OCI-M2 (cell line): Measurements from ENCODE around the gene GNGT2.
"Not testable (repeated sequence)": the region's sequence is repeated elsewhere in the genome, so short reads cannot be mapped to it uniquely, and the experiment has no call there.

Experiments
- DNase-seq: peaks from one replicate; lab custom pipeline; 2025; ENCODE audit not compliant: unreplicated experiment; lab: John Stamatoyannopoulos, UW

GNGT2 gene

DNA sequence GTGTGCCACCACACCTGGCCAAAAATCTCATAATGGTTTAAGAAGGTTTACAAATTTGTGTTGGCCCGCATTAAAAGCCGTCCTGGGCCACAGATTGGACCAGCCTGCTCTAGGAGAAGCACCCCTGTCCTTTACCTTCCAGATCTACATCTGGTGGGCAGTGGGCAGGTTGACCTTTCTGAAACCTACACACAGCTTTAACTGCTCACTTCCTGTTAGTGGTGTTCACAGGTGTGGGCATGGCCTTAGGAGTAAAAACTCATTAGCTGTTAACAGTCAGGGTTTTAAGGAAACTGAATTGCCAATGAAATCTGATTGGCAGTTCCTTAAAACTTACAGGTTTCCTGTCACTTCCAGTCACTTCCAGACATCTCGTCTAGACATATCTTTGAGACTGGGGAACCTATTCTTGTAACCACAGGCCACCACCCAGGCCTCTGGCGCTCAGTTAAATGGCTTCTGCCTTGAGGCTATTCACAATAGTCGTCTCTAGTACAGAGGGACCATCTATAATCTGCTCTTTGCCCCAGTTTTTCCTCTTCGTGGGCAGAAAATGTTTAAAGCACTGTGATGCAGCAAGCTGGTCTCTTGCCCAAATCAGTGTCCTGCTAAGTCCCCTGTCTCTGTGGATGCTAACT, 29.3 kb downstream of the GNGT2 start:
- no peak for DNase-seq

DNA sequence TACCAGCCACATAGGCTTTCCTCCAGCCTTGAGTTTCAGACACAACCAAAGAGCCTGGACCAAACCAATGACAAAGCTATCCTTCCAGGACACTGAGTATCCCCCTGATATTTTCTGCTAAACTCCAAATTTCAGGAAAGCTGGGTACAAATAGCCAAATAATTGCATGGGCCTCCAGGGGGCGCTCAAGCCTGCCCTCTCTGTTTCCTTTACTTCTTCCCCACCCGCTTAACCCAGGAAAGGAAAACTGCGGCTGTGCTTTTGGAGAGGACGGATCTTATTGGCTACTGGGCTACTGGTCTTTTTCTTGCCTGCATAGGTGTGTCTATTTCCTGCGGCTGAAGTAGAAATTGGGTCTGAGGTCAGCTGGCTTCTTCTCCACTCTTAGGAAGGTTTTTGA, 30.1 kb downstream of the GNGT2 start:
- no peak for DNase-seq

DNA sequence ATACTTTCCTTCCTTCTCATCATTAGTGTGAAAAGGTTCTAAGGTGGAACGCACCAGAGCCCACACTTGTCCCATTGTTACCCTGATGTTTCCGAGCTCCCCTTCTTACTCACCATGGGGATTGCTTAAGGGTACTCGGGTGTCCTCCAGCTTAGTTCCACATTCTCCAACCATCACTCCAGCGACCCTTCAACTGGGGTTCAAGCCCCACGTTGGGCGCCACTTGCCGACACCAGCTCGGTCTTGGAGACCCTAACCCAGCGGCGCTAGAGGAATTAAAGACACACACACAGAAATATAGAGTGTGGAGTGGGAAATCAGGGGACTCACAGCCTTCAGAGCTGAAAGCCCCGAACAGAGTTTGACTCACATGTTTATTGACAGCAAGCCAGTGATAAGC, 34.4 kb downstream of the GNGT2 start:
- not testable (repeated sequence) for DNase-seq

DNA sequence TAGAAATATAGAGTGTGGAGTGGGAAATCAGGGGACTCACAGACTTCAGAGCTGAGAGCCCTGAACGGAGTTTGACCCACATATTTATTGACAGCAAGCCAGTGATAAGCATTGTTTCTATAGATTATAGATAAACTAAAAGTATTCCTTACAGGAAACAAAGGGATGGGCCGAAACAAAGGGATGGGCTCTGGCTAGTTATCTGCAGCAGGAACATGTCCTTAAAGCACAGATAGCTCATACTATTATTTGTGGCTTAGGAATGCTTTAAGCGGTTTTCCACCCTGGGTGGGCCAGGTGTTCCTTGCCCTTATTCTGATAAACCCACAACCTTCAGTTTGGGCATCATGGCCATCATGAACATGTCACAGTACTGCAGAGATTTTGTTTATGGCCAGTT, 39.7 kb downstream of the GNGT2 start:
- DNase-seq = not testable (repeated sequence)

DNA sequence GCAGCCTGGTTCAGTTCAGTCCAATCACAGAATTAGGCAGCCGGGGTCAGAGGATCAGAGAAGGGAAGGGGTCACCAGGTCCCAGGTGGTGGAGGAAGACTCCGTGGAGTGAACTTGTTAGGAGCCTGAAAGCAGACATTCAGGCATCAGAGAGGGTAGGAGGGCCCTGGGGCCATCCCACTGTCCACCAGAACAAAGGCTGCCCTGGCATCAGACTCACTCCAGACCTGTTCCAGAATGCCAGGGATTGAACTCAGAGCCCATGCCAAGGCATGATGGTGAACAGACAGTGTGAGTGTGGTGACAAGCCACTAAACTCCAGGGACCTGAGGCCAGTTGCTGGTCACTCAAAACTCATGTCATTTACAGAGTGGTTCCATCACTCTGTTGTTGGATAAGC, 40.2 kb downstream of the GNGT2 start:
- no peak for DNase-seq

DNA sequence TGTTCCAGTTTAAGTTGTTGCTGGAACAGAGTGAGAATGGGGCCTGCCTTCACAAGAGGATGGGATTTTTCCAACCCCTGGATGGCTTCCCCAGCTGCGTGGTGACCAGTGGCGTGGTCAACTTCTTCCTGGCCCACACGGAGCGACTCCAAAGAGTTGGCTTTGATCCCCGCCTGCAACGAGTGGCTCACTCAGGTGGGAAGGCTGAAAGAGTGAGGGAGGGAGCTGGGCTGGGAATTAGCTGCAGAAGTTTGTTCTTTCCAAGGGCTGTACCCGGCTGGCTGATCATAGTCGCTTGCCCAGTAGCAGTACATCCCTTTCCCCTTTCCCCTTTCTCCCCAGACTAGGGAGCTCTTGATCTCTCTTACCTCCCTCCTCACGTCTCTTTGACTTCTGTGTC, 41.7 kb downstream of the GNGT2 start:
- DNase-seq = no peak

DNA sequence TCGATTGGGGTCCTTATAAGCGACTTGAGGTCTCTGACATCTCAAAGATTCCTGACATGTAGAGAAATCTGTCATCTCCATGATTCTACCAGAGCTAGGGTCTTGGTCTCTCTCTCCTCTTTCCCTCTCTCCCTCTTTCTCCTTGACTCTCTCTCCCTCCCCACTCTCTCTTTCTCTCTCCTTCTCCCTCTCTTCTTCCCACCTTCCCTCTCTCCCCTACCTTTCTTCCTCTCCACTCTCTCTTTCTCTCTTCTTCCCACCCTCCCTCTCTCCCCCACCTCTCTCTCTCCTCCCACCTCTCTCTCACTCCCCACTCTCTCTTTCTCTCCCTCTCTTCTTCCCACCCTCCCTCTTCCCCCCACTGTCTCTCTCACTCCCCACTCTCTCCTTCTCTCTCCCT, 45.2 kb downstream of the GNGT2 start:
- no peak for DNase-seq

DNA sequence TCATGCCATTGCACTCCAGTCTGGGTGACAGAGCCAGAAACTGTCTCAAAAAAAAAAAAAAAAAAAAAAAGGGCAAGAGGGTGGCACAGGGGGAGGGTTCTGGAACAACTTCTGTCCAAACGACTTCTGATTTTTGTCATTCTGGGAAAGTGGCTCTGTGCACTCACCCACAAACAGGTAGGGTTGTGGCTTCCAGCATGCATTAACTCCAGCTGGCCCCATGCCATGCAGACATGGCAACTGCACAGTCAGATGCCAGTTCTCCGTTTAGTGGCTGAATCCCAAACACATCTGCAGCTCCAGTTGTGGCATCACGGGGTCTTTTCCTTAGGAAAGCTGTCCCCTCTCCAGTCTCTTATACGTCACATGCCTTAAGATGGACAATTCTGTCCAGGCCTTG, 47.5 kb downstream of the GNGT2 start:
- no peak for DNase-seq

DNA sequence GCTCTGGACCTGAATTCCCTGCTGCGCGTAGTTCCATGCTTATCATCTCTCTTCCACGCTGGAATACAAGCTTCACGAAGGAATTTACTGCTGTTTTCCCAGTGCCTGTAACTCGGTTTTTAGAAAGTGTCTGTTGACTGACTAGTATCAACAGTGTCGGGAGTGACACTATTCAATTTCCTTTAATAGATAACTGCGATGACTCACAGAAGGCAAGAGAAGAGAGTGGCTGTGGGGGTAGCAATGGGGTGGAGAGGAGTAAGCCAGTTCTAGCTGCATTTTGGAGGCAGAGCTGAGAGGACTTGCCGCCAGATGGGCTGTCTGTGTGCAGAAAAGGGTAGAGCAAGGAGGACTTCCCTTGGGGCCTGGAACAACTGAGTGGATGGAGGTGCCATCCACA, 52.6 kb downstream of the GNGT2 start:
- no peak for DNase-seq

DNA sequence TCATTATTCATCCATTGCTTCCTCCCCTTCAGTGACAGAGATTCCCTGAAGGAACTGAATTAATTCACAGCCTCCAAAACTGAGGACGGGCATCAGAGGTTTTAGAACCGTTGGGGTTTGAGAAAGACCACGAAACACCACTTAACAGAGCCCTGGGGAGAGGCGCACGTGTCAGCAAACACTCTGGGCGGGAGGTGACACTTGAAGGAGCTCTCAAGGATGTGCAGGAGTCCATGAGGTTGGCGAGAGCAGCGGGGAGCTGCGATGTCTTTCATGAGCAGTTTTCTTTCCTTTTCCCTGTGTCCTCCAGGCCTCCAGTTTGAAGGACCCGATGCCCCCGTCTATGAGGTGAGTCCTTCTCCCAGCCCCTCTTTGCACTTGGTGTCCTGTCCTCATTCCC, 54.1 kb downstream of the GNGT2 start:
- no peak for DNase-seq
